ENCODE measurements around the gene AHR. TPM values are rescaled to one million over a fixed set of nuclear protein-coding genes. Genes with fewer than 3 reads are reported as not detected.

AHR gene
- total RNA-seq, 1 donor from 2014 or later: 49.7 TPM

GRCh38 chr7:17311952-17312351 is 13.5 kb downstream of the AHR start:
- TF ChIP-seq CTCF (IDR thresholded peaks at IDR 0.05; ENCODE audit: unreplicated experiment): no peak
- no peaks in the 10 kb centered on the region for H3K27me3 Mint-ChIP-seq (ENCODE audit: low read depth)
- no peak for DNase-seq (ENCODE audit: low spot score in 2 of 2, unreplicated experiment in 2 of 2)
- H3K9me3 Mint-ChIP-seq: no peaks in the 10 kb centered on the region
- no peak overlapping the region for H3K4me3 Mint-ChIP-seq
- H3K36me3 Mint-ChIP-seq: peaks cover 12% of the 10 kb centered on the region
- no peak overlapping the region for H3K27ac Mint-ChIP-seq
- H3K4me1 Mint-ChIP-seq: peaks cover 5% of the 10 kb centered on the region

- DNase-seq (ENCODE audit: low spot score in 2 of 2, unreplicated experiment in 2 of 2): no peak
- Mint-ChIP-seq H3K36me3 (peaks cover 12% of the 10 kb centered on the region), H3K4me3 (no peak overlapping the region), H3K4me1 (peaks cover 5% of the 10 kb centered on the region), H3K27ac (no peak overlapping the region), H3K9me3 (no peaks in the 10 kb centered on the region), H3K27me3 (ENCODE audit: low read depth) (no peaks in the 10 kb centered on the region)
- TF ChIP-seq CTCF (IDR thresholded peaks at IDR 0.05; ENCODE audit: unreplicated experiment): no peak
Measured at GRCh38 chr7:17312641-17313040, 14.2 kb downstream of the AHR start.

GRCh38 chr7:17313194-17313593 is 14.7 kb downstream of the AHR start:
- H3K27ac Mint-ChIP-seq: no peak overlapping the region
- DNase-seq (ENCODE audit: low spot score in 2 of 2, unreplicated experiment in 2 of 2): no peak
- TF ChIP-seq CTCF (IDR thresholded peaks at IDR 0.05; ENCODE audit: unreplicated experiment): no peak
- H3K4me3 Mint-ChIP-seq: no peak overlapping the region
- H3K27me3 Mint-ChIP-seq (ENCODE audit: low read depth): no peaks in the 10 kb centered on the region
- H3K4me1 Mint-ChIP-seq: peaks cover 6% of the 10 kb centered on the region
- peaks cover 12% of the 10 kb centered on the region for H3K36me3 Mint-ChIP-seq
- no peaks in the 10 kb centered on the region for H3K9me3 Mint-ChIP-seq

- Mint-ChIP-seq H3K9me3 (no peaks in the 10 kb centered on the region), H3K27ac (no peak overlapping the region), H3K4me1 (peaks cover 20% of the 10 kb centered on the region), H3K27me3 (ENCODE audit: low read depth) (no peaks in the 10 kb centered on the region), H3K36me3 (peaks cover 15% of the 10 kb centered on the region), H3K4me3 (no peak overlapping the region)
- no peak for DNase-seq (ENCODE audit: low spot score in 2 of 2, unreplicated experiment in 2 of 2)
- no peak for TF ChIP-seq CTCF (IDR thresholded peaks at IDR 0.05; ENCODE audit: unreplicated experiment)
Measured at GRCh38 chr7:17315974-17316373, 17.5 kb downstream of the AHR start.

GRCh38 chr7:17318146-17318545 is 19.7 kb downstream of the AHR start:
- H3K27me3 Mint-ChIP-seq (ENCODE audit: low read depth): no peaks in the 10 kb centered on the region
- no peaks in the 10 kb centered on the region for H3K9me3 Mint-ChIP-seq
- H3K4me3 Mint-ChIP-seq: no peak overlapping the region
- no peak for DNase-seq (ENCODE audit: low spot score in 2 of 2, unreplicated experiment in 2 of 2)
- TF ChIP-seq CTCF (IDR thresholded peaks at IDR 0.05; ENCODE audit: unreplicated experiment): no peak
- H3K27ac Mint-ChIP-seq: no peak overlapping the region
- peaks cover 9% of the 10 kb centered on the region for H3K36me3 Mint-ChIP-seq
- peaks cover 26% of the 10 kb centered on the region for H3K4me1 Mint-ChIP-seq

Measured in mesothelial cell of epicardium (in vitro differentiated cells).